Right forelimb (tissue), 1 donor: ENCODE results near the gene LCT.

Experiments
- DNase-seq: peaks from one replicate; pipeline ENCODE4 v3.0.0-alpha.2; 2018

Gene LCT

DNA sequence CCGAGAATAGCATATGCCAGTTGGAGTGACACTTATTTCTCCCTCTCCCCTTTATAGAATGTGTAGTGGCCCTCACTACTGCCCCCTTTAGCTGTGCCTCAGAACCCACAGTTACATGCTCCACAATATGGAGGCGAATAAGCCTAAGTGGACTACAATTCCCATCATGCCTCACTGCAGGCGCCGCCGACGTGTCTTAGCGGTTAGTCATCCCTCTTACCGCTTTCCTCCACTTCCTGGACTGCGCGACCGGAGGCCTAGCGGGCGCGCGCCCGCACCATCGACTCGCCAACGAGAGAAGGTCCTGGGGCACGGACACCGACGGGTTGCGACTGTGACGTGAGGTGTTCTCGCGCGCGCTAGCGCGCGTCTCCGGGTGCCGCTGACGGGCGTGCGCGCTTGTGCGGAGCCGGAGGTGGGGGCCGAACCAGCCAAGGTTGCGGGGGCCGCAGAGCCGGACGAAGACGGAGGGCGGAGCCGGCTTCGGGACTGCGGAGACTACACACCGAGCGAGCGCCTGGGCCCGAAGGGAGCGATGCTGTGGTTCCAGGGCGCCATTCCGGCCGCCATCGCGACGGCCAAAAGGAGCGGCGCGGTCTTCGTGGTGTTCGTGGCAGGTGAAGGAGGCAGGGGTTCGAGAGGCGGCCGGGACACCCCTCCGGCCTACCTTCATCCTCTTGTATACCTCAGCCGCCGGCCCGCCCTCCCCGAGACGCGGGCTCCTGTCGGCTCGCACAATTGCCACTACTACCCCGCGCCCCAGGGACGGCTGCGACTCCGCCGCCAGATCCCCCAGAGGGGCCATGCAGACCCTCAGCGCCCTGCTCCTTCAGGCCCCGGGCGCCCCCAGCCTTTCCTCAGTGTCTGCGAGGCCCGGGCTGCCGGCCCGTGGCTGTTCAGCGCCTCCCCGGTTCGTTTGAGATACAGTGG, 95.3 kb downstream of the LCT start, which contains the start of gene UBXN4:
UBXN4 (plus strand) TSS at position 461 of the 930 bp plus-strand sequence; CDS start at position 536, 75 bp downstream.
- peak; percentile 97 for DNase-seq

GRCh38 chr2:135741043-135741394, 96.0 kb downstream of the LCT start:
- DNase-seq = no peak

DNA sequence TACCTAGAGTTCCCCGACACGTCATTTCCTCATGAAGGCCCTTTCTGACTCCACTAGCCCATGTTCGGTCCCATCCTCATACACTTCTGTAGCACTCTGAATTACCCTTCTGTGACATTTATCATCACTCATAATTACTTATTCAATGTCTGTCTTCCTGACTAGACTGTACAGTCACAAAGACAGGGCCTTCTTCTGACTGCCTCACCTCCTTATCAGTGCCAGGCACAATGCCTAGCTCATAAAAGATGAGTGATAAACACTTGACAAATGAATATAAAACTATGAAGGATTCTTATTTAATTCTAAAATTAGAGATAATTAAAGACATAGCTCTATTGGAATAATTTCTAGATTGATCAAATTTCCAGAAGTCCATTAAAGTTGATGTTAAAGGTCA, 96.8 kb downstream of the LCT start:
- no peak for DNase-seq
